SK-N-SH (cell line): Measurements from ENCODE around the gene ADCY9. TPM values are rescaled to one million over a fixed set of nuclear protein-coding genes. Genes with fewer than 3 reads are reported as not detected.

Experiments used
- CTCF ChIA-PET: fragments of 300-600, 350-600 bp; formaldehyde crosslinking; extraction: SDS; loops from one replicate; lab custom pipeline; 2021; lab: Yijun Ruan, JAX
- POLR2A ChIA-PET: fragments of 350-600 bp; sonication (Branson Sonifier 250); formaldehyde crosslinking; extraction: SDS; loops from one replicate; lab custom pipeline; 2020; ENCODE audit warnings: antibody characterized with exemption, inconsistent platforms; lab: Yijun Ruan, JAX
- DNase-seq: peaks from one replicate; pipeline ENCODE4 v3.0.0; 2012
- H2AFZ ChIP-seq: fragments of 200-600 bp; sonication (generic); 2 replicates; pipeline ENCODE4 v1.8.1; 2016; ENCODE audit warnings: antibody characterized with exemption, mild to moderate bottlenecking, low read depth
- H3F3A ChIP-seq: fragments of 200-600 bp; sonication (generic); replicated peaks from 2 replicates; pipeline ENCODE3; 2016; ENCODE audit warnings: antibody characterized with exemption, mild to moderate bottlenecking; ENCODE audit not compliant: insufficient read depth
- H3K27ac ChIP-seq, 2 experiments: fragments of 200-500 bp in 1 of 2; fragments of 200-600 bp in 1 of 2; sonication (Bioruptor generic) in 1 of 2; sonication (generic), shearing (Covaris generic) in 1 of 2; 2 replicates each; pipeline versions ENCODE4 v1.5.1 to v1.6.1; 2014 to 2016; ENCODE audit warnings: low read depth in 2 of 2, inconsistent platforms in 1 of 2, low read length in 1 of 2, mild to moderate bottlenecking in 1 of 2, mixed read lengths in 1 of 2
- H3K27me3 ChIP-seq: fragments of 200-600 bp; sonication (generic), shearing (Covaris generic); 2 replicates; pipeline ENCODE4 v1.6.1; 2016; ENCODE audit warnings: mixed run types; ENCODE audit not compliant: insufficient read depth
- H3K36me3 ChIP-seq, 2 experiments: fragments of 200-500 bp in 1 of 2; fragments of 200-600 bp in 1 of 2; sonication (Bioruptor generic) in 1 of 2; sonication (generic) in 1 of 2; replicated peaks in 1 of 2; 2 replicates each; pipeline versions ENCODE3 to v1.5.1; 2014 to 2016; ENCODE audit warnings: low read length in 1 of 2, mild to moderate bottlenecking in 1 of 2; ENCODE audit not compliant: insufficient read depth in 2 of 2, control insufficient read depth in 1 of 2
- H3K4me1 ChIP-seq, 2 experiments: fragments of 200-500 bp in 1 of 2; fragments of 200-600 bp in 1 of 2; sonication (Bioruptor generic) in 1 of 2; sonication (generic), shearing (Covaris generic) in 1 of 2; 2 replicates each; pipeline versions ENCODE4 v1.5.1 to v1.6.1; 2014 to 2016; ENCODE audit warnings: low read depth in 1 of 2, low read length in 1 of 2, mixed run types in 1 of 2; ENCODE audit not compliant: insufficient read depth in 2 of 2, control insufficient read depth in 1 of 2
- H3K4me2 ChIP-seq: fragments of 200-600 bp; sonication (generic), shearing (Covaris generic); 2 replicates; pipeline ENCODE4 v1.6.1; 2017; ENCODE audit warnings: mixed run types
- H3K4me3 ChIP-seq, 2 experiments: fragments of 200-500 bp in 1 of 2; fragments of 200-600 bp in 1 of 2; sonication (Bioruptor generic) in 1 of 2; sonication (generic), shearing (Covaris generic) in 1 of 2; 2 replicates each; pipeline versions ENCODE4 v1.5.1 to v1.8.1; 2014 to 2016; ENCODE audit warnings: low read depth in 2 of 2, inconsistent platforms in 1 of 2, low read length in 1 of 2, mild to moderate bottlenecking in 1 of 2, mixed read lengths in 1 of 2, moderate library complexity in 1 of 2
- H3K79me2 ChIP-seq: fragments of 200-600 bp; sonication (generic); 2 replicates; pipeline ENCODE4 v1.8.1; 2017; ENCODE audit warnings: mild to moderate bottlenecking; ENCODE audit not compliant: insufficient read depth
- H3K9ac ChIP-seq: fragments of 200-600 bp; sonication (generic); 2 replicates; pipeline ENCODE4 v1.6.1; 2017; ENCODE audit warnings: mixed run types
- H3K9me2 ChIP-seq: fragments of 200-600 bp; sonication (generic); 2 replicates; pipeline ENCODE4 v1.6.1; 2017; ENCODE audit warnings: mixed run types
- H3K9me3 ChIP-seq: fragments of 200-600 bp; sonication (generic); 2 replicates; pipeline ENCODE4 v1.6.1; 2017; ENCODE audit warnings: mixed run types, mild to moderate bottlenecking, moderate library complexity
- H4K20me1 ChIP-seq: fragments of 200-600 bp; sonication (generic); 2 replicates; pipeline ENCODE4 v1.6.1; 2017; ENCODE audit warnings: mild to moderate bottlenecking, mixed run types; ENCODE audit not compliant: insufficient read depth
- EP300 ChIP-seq, 2 experiments: IDR thresholded peaks; 2 replicates each; pipeline versions ENCODE4 v1.4.0 to v1.6.1; 2012; ENCODE audit warnings: borderline replicate concordance in 1 of 2, low read depth in 1 of 2, low read length in 1 of 2
- EZH2phosphoT487 ChIP-seq: fragments of 200-600 bp; sonication (generic); IDR thresholded peaks from 2 replicates; pipeline ENCODE4 v1.6.1; 2017; ENCODE audit warnings: low read depth, mixed run types, mild to moderate bottlenecking, antibody characterized with exemption, moderate library complexity, borderline replicate concordance
- FOSL2 ChIP-seq: IDR thresholded peaks from 2 replicates; pipeline ENCODE4 v1.4.0; 2012; ENCODE audit warnings: low read depth, mild to moderate bottlenecking, moderate library complexity, borderline replicate concordance
- FOXJ3 ChIP-seq: sonication (generic); formaldehyde crosslinking; IDR thresholded peaks from 2 replicates; pipeline ENCODE4 v1.5.1; 2020; ENCODE audit warnings: mild to moderate bottlenecking, missing genetic modification reagents
- GABPA ChIP-seq: IDR thresholded peaks from 2 replicates; pipeline ENCODE4 v1.4.0; 2012; ENCODE audit warnings: low read depth, mild to moderate bottlenecking
- JUND ChIP-seq: IDR thresholded peaks from 2 replicates; pipeline ENCODE4 v1.4.0; 2012
- MXI1 ChIP-seq: IDR thresholded peaks from 2 replicates; pipeline ENCODE4 v1.6.1; 2012; ENCODE audit warnings: mild to moderate bottlenecking, low read depth, low read length, improper control_type of control experiment
- NFIC ChIP-seq: IDR thresholded peaks from 2 replicates; pipeline ENCODE4 v1.4.0; 2012; ENCODE audit warnings: borderline replicate concordance
- POLR2AphosphoS5 ChIP-seq: IDR thresholded peaks from 2 replicates; pipeline ENCODE4 v1.6.1; 2012; ENCODE audit warnings: low read depth, low read length
- RCOR1 ChIP-seq: fragments of 150-350 bp; IDR thresholded peaks from 2 replicates; pipeline ENCODE4 v1.6.1; 2017; ENCODE audit warnings: antibody characterized with exemption, low read length
- RFX5 ChIP-seq: IDR thresholded peaks from 2 replicates; pipeline ENCODE4 v1.6.1; 2012; ENCODE audit warnings: mild to moderate bottlenecking, improper control_type of control experiment, low read length
- RXRA ChIP-seq: IDR thresholded peaks from 2 replicates; pipeline ENCODE4 v1.4.0; 2012; ENCODE audit warnings: low read depth, mild to moderate bottlenecking, borderline replicate concordance
- SIN3A ChIP-seq: IDR thresholded peaks from 2 replicates; pipeline ENCODE4 v1.6.1; 2012; ENCODE audit warnings: low read depth, mild to moderate bottlenecking, low read length, moderate library complexity, borderline replicate concordance
- SMC3 ChIP-seq: IDR thresholded peaks from 2 replicates; pipeline ENCODE4 v1.6.1; 2012; ENCODE audit warnings: low read depth, low read length, improper control_type of control experiment
- TAF1 ChIP-seq: IDR thresholded peaks from 2 replicates; pipeline ENCODE4 v1.6.1; 2012; ENCODE audit warnings: low read depth, mild to moderate bottlenecking, low read length, moderate library complexity, borderline replicate concordance
- TEAD4 ChIP-seq: IDR thresholded peaks from 2 replicates; pipeline ENCODE4 v1.4.0; 2012; ENCODE audit warnings: mild to moderate bottlenecking, borderline replicate concordance; ENCODE audit not compliant: insufficient read depth
- YY1 ChIP-seq: IDR thresholded peaks from 2 replicates; pipeline ENCODE4 v1.4.0; 2012; ENCODE audit warnings: low read depth, mild to moderate bottlenecking
- WGBS: methylation state at CpG from one replicate; pipeline ENCODE4 v1.1.6; 2017; ENCODE audit warnings: low lambda C conversion rate; 5-methylcytosine and 5-hydroxymethylcytosine counted together
- polyA plus RNA-seq, 3 experiments: library from polyadenylated mRNA; depleted of rRNA; stranded (reverse); fragments of >200 nt; gene quantifications; 2 replicates each; pipeline ENCODE4 v1.2.3, GENCODE V29; 2012
- TF ChIP-seq, protein P1 (sequence below): IDR thresholded peaks from 2 replicates; pipeline ENCODE4 v1.4.0; 2012; ENCODE audit warnings: low read depth, borderline replicate concordance
- TF ChIP-seq, protein P2 (sequence below): fragments of 150-350 bp; IDR thresholded peaks from 2 replicates; pipeline ENCODE4 v1.6.1; 2017; ENCODE audit warnings: antibody characterized with exemption, low read length, low read depth, borderline replicate concordance
- TF ChIP-seq, protein P3 (sequence below): fragments of 150-350 bp; IDR thresholded peaks from 2 replicates; pipeline ENCODE4 v1.6.1; 2016; ENCODE audit warnings: mild to moderate bottlenecking, low read depth, low read length
- TF ChIP-seq, protein P4 (sequence below): fragments of 200-600 bp; sonication (generic); IDR thresholded peaks from 2 replicates; pipeline ENCODE4 v1.6.1; 2017; ENCODE audit warnings: antibody characterized with exemption, mild to moderate bottlenecking, moderate library complexity
- TF ChIP-seq, protein P5 (sequence below): IDR thresholded peaks from 2 replicates; pipeline ENCODE4; 2012

ADCY9 gene
- polyA plus RNA-seq, 1 of the 3 experiments (the other 2 are of a cell fraction) = 5.2 TPM

DNA sequence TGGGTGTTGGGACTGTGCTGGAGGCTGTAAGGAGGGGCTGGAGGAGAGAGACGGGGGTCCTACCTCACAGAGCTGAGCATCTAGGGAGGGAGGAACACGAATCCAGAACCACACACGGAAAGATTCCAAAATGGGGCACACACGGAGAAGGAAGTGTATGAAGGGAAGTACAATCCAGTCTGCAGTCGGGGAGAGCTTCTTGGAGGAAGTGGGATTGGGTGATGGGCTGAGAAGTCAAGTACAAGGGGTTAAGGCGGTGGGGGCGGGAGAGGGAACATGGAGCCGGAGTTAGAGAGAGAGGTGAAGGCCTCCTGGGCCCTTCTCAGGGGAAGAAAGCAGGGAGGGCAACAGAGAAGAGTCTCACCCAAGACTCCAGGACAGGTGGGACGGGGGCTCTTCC lies 128.2 kb downstream of the ADCY9 start:
- Histone ChIP-seq H3K4me2 (no peak overlapping the region), H3K27ac (no peak overlapping the region), H3K4me1 (peaks cover 0 to 3% of the 10 kb centered on the region in 2 experiments; a peak in 1 of 4 replicates), H3K4me3 (no peak overlapping the region), H3K9me3 (no peaks in the 10 kb centered on the region), H3K79me2 (no peaks in the 10 kb centered on the region), H3K9me2 (no peaks in the 10 kb centered on the region), H3F3A (no peaks in the 10 kb centered on the region), H2AFZ (no peak overlapping the region), H4K20me1 (no peaks in the 10 kb centered on the region), H3K27me3 (no peaks in the 10 kb centered on the region), H3K9ac (no peak overlapping the region), H3K36me3 (no peaks in the 10 kb centered on the region)
- TF ChIP-seq GABPA (no peak), FOSL2 (no peak), SMC3 (no peak), TAF1 (no peak), MXI1 (no peak), FOXJ3 (CRISPR knock-in tag) (no peak), POLR2AphosphoS5 (no peak), NFIC (no peak), SIN3A (no peak), RXRA (no peak), RCOR1 (no peak)
- no peak for DNase-seq
- WGBS = 86% methylated on average over 9 of the region's 9 CpGs
- POLR2A ChIA-PET = no interaction called here
- CTCF ChIA-PET = interaction anchor here (1.5 to 3.4 kb wide), 2 partner anchors 266 to 342 kb away, joined by 3 to 11 read pairs; no protein-coding TSS in a partner anchor

DNA sequence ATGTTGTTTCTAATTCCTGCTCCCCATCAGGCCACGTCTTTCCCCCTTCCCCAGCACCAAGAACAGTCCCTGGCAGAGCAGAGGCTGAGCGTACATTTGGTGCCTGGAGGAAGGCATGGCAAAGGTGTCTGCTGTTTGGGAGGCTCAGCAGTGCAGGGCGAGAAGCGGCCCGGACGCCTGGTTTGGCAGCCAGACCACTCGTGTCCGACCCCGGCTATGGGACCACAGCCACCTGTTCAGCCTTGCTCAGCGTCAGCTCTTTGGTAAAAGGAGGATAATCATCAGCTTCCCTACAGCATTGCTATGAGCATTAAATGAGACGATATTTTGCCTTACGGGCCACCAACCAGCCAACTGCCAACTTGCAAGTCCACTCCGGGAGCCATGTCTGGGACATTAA lies 129.0 kb downstream of the ADCY9 start:
- Histone ChIP-seq H3K9ac (no peak overlapping the region), H3K36me3 (no peaks in the 10 kb centered on the region), H3K79me2 (no peaks in the 10 kb centered on the region), H3K4me2 (no peak overlapping the region), H3F3A (no peaks in the 10 kb centered on the region), H2AFZ (no peak overlapping the region), H3K27me3 (no peaks in the 10 kb centered on the region), H3K9me2 (no peaks in the 10 kb centered on the region), H3K4me1 (peaks cover 0 to 6% of the 10 kb centered on the region in 2 experiments; a peak in 1 of 4 replicates), H3K4me3 (no peak overlapping the region), H3K27ac (no peak overlapping the region), H4K20me1 (no peaks in the 10 kb centered on the region), H3K9me3 (no peaks in the 10 kb centered on the region)
- ChIA-PET POLR2A (no interaction called here), CTCF (interaction anchor here (2.2 kb wide), 1 partner anchor 213 kb away, joined by 6 read pairs; no protein-coding TSS in a partner anchor)
- DNase-seq = no peak
- 94% methylated on average over 5 of the region's 13 CpGs for WGBS
- no peak for TF ChIP-seq TEAD4
- TF ChIP-seq, protein P1, sequence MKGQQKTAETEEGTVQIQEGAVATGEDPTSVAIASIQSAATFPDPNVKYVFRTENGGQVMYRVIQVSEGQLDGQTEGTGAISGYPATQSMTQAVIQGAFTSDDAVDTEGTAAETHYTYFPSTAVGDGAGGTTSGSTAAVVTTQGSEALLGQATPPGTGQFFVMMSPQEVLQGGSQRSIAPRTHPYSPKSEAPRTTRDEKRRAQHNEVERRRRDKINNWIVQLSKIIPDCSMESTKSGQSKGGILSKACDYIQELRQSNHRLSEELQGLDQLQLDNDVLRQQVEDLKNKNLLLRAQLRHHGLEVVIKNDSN = no peak
- TF ChIP-seq, protein P2, sequence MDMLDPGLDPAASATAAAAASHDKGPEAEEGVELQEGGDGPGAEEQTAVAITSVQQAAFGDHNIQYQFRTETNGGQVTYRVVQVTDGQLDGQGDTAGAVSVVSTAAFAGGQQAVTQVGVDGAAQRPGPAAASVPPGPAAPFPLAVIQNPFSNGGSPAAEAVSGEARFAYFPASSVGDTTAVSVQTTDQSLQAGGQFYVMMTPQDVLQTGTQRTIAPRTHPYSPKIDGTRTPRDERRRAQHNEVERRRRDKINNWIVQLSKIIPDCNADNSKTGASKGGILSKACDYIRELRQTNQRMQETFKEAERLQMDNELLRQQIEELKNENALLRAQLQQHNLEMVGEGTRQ = no peak
- TF ChIP-seq FOSL2 = no peak
- no peak for TF ChIP-seq GABPA
- TF ChIP-seq, protein P3, sequence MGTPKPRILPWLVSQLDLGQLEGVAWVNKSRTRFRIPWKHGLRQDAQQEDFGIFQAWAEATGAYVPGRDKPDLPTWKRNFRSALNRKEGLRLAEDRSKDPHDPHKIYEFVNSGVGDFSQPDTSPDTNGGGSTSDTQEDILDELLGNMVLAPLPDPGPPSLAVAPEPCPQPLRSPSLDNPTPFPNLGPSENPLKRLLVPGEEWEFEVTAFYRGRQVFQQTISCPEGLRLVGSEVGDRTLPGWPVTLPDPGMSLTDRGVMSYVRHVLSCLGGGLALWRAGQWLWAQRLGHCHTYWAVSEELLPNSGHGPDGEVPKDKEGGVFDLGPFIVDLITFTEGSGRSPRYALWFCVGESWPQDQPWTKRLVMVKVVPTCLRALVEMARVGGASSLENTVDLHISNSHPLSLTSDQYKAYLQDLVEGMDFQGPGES = no peak
- no peak for TF ChIP-seq RFX5
- TF ChIP-seq, protein P4, sequence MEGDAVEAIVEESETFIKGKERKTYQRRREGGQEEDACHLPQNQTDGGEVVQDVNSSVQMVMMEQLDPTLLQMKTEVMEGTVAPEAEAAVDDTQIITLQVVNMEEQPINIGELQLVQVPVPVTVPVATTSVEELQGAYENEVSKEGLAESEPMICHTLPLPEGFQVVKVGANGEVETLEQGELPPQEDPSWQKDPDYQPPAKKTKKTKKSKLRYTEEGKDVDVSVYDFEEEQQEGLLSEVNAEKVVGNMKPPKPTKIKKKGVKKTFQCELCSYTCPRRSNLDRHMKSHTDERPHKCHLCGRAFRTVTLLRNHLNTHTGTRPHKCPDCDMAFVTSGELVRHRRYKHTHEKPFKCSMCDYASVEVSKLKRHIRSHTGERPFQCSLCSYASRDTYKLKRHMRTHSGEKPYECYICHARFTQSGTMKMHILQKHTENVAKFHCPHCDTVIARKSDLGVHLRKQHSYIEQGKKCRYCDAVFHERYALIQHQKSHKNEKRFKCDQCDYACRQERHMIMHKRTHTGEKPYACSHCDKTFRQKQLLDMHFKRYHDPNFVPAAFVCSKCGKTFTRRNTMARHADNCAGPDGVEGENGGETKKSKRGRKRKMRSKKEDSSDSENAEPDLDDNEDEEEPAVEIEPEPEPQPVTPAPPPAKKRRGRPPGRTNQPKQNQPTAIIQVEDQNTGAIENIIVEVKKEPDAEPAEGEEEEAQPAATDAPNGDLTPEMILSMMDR = no peak
- TF ChIP-seq POLR2AphosphoS5 = no peak
- no peak for TF ChIP-seq EZH2phosphoT487
- no peak for TF ChIP-seq EP300 (IDR thresholded peaks at IDR 0.05; ENCODE audit: borderline replicate concordance in 1 of 2, low read depth in 1 of 2, low read length in 1 of 2)
- TF ChIP-seq SIN3A = no peak
- no peak for TF ChIP-seq JUND
- TF ChIP-seq, protein P5, sequence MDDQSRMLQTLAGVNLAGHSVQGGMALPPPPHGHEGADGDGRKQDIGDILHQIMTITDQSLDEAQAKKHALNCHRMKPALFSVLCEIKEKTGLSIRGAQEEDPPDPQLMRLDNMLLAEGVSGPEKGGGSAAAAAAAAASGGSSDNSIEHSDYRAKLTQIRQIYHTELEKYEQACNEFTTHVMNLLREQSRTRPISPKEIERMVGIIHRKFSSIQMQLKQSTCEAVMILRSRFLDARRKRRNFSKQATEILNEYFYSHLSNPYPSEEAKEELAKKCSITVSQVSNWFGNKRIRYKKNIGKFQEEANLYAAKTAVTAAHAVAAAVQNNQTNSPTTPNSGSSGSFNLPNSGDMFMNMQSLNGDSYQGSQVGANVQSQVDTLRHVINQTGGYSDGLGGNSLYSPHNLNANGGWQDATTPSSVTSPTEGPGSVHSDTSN = no peak
- no peak for TF ChIP-seq SMC3
- TF ChIP-seq MXI1 = no peak
- no peak for TF ChIP-seq TAF1
- TF ChIP-seq YY1 = no peak
